ENCODE measurements around the gene NOTCH4. TPM values are rescaled to one million over a fixed set of nuclear protein-coding genes. Genes with fewer than 3 reads are reported as not detected.

Gene NOTCH4
- total and polyA plus RNA-seq, 2 donors (not counting 3 experiments of a cell fraction or from before 2014, with no cell fraction given): 41.7 to 114 TPM

DNA sequence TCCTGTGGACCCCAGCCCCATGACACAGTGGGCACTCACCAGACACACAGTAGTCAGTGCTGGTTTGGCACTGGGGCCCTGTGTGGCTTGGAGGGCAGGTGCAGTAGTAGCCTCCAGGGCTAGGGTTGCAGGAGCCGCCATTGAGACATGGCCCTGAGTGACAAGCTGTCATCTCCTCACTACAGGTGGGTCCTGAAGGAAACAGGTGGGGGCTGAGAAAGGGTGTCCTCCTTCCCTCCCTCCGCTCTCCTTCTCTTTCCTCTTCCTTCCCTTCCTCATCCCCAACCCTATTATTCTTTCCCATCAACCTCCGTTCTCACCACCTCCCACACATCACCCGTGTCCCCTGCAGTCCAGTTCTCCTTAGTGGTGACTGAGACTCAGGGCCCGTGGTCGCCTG, 10.2 kb downstream of the NOTCH4 start:
- H3K9me1 ChIP-seq (replicated peaks; ENCODE audit: control insufficient read depth, extremely low read depth, insufficient read depth, low read length): no peaks in the 10 kb centered on the region
- H3K4me2 ChIP-seq (ENCODE audit: insufficient read depth, low read length): no peak overlapping the region
- no peak overlapping the region for H3K9ac ChIP-seq (replicated peaks; ENCODE audit: extremely low read depth, insufficient read depth, low read length)
- ChIA-PET POLR2A (no interaction called here), CTCF (interaction anchor here (1.0 kb wide), 1 partner anchor 18 kb away, joined by 3 read pairs; no protein-coding TSS in a partner anchor)
- no peaks in the 10 kb centered on the region for H3K9me3 ChIP-seq (replicated peaks; ENCODE audit: control insufficient read depth, insufficient read depth, low read length)
- TF ChIP-seq JUN (IDR thresholded peaks at IDR 0.05; ENCODE audit: borderline replicate concordance, insufficient read depth, insufficient read length, low read depth): no peak
- TF ChIP-seq MYC (IDR thresholded peaks at IDR 0.05; ENCODE audit: low read depth, low read length): no peak
- TF ChIP-seq POLR2AphosphoS5 (IDR thresholded peaks at IDR 0.05; ENCODE audit: insufficient read depth, low read depth, low read length): no peak
- no peak for TF ChIP-seq POLR2A (IDR thresholded peaks at IDR 0.05; ENCODE audit: low read depth, low read length)
- no peak for TF ChIP-seq FOS (IDR thresholded peaks at IDR 0.05; ENCODE audit: borderline replicate concordance, insufficient read depth, low read length)
- no peak for TF ChIP-seq EZH2 (IDR thresholded peaks at IDR 0.05; ENCODE audit: borderline replicate concordance, low read depth, low read length, severe bottlenecking)
- no peak for TF ChIP-seq GATA2 (IDR thresholded peaks at IDR 0.05; ENCODE audit: insufficient read depth, insufficient read length, low read depth, low read length)
- TF ChIP-seq, protein P1, sequence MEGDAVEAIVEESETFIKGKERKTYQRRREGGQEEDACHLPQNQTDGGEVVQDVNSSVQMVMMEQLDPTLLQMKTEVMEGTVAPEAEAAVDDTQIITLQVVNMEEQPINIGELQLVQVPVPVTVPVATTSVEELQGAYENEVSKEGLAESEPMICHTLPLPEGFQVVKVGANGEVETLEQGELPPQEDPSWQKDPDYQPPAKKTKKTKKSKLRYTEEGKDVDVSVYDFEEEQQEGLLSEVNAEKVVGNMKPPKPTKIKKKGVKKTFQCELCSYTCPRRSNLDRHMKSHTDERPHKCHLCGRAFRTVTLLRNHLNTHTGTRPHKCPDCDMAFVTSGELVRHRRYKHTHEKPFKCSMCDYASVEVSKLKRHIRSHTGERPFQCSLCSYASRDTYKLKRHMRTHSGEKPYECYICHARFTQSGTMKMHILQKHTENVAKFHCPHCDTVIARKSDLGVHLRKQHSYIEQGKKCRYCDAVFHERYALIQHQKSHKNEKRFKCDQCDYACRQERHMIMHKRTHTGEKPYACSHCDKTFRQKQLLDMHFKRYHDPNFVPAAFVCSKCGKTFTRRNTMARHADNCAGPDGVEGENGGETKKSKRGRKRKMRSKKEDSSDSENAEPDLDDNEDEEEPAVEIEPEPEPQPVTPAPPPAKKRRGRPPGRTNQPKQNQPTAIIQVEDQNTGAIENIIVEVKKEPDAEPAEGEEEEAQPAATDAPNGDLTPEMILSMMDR (IDR thresholded peaks at IDR 0.05; ENCODE audit: extremely low read depth in 1 of 2, insufficient read depth in 1 of 2, low read depth in 1 of 2, low read length in 2 of 2): no peak
- TF ChIP-seq, protein P2, sequence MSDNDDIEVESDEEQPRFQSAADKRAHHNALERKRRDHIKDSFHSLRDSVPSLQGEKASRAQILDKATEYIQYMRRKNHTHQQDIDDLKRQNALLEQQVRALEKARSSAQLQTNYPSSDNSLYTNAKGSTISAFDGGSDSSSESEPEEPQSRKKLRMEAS (IDR thresholded peaks at IDR 0.05; ENCODE audit: insufficient read depth, insufficient read length): no peak
- peaks cover 14 to 18% of the 10 kb centered on the region in 2 experiments for H3K36me3 ChIP-seq (ENCODE audit: control insufficient read depth in 2 of 2, extremely low read depth in 1 of 2, insufficient read depth in 2 of 2, low read length in 2 of 2)
- FAIRE-seq: no peak
- dilution Hi-C loops (cut with MboI; ENCODE audit: extremely low pct_ligation_motif_present, low sequenced_read_pairs) (no loop called here), intact Hi-C loops (cut with micrococcal nuclease) (no loop called here)
- BruUV-seq (replicated peaks): no TSS peak
- H3K79me2 ChIP-seq (ENCODE audit: control insufficient read depth, insufficient read depth, low read length): no peaks in the 10 kb centered on the region
- no peak overlapping the region for H2AFZ ChIP-seq (ENCODE audit: low read depth, low read length)
- H3K4me1 ChIP-seq (ENCODE audit: control insufficient read depth, extremely low read depth, insufficient read depth, low read length): no peaks in the 10 kb centered on the region
- no peaks in the 10 kb centered on the region for H3K27me3 ChIP-seq (ENCODE audit: control insufficient read depth in 2 of 2, insufficient read depth in 2 of 2, low read length in 2 of 2)
- no peak for DNase-seq (ENCODE audit: low read depth, low spot score)
- no peak overlapping the region for H3K27ac ChIP-seq (ENCODE audit: insufficient read depth, low read depth, low read length)
- H3K4me3 ChIP-seq (replicated peaks in 1 of 3; ENCODE audit: insufficient read depth in 1 of 3, low read depth in 1 of 3, low read length in 3 of 3): no peak overlapping the region
- H4K20me1 ChIP-seq (replicated peaks; ENCODE audit: control insufficient read depth, extremely low read depth, insufficient read depth, low read length): no peaks in the 10 kb centered on the region

Measured in endothelial cell of umbilical vein (primary cell).